Fibroblast of pulmonary artery (primary cell): ENCODE measurements around the gene MCCC2.

Experiments
- DNase-seq: peaks from one replicate; pipeline ENCODE4 v3.0.0-alpha.2; 2010; ENCODE audit warnings: low read depth
- H3K4me3 ChIP-seq: replicated peaks from 2 replicates; pipeline ENCODE4 v1.5.1; 2011; ENCODE audit warnings: low read depth, mild to moderate bottlenecking, control low read depth, low read length, moderate library complexity
- CTCF ChIP-seq: IDR thresholded peaks from 2 replicates; pipeline ENCODE4 v1.5.1; 2011; ENCODE audit warnings: mild to moderate bottlenecking, control low read depth, low read length, inconsistent platforms; ENCODE audit errors: missing control alignments

The MCCC2 gene

DNA sequence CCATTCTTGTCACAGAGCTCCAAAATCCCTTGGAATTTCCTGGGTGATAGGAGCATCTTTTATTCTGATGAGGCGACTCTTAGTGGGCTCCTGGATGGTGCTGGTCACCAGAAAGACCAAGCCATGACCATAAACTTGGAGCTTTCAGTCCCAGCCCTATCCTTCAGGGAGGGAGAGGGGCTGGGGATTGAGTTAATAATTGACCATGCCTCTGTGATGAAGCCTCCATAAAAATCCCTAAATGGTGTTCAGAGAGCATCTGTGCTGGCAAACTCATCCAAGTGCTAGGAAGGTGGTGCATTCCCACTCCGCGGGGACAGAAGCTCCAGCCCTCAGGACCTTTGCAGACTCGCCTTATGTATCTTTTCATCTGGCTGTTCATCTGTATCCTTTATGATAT lies 28.7 kb downstream of the MCCC2 start:
- no peak for TF ChIP-seq CTCF
- no peak overlapping the region for H3K4me3 ChIP-seq
- no peak for DNase-seq

GRCh38 chr5:71620630-71621029 lies 33.5 kb downstream of the MCCC2 start:
- no peak overlapping the region for H3K4me3 ChIP-seq
- no peak for TF ChIP-seq CTCF
- DNase-seq, result no peak

DNA sequence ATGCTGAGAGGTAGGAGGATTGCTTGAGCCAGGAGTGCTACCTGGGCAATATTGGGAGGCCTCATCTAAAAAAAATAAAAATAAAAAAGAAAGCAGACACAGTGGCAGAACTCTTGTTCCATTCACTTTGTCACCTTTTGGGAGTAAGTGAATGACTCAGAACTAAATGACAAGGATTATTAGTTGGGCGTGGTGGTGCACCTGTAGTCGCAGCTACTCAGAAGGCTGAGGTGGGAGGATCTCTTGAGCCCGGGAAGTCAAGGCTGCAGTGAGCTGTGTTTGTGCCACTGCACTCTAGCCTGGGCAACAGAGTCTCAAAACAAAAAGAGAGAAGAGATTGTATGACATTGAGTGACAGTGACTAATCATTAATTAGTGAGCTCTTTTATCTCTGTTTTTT lies 34.1 kb downstream of the MCCC2 start:
- TF ChIP-seq CTCF, result no peak
- no peak overlapping the region for H3K4me3 ChIP-seq
- DNase-seq, result no peak

DNA sequence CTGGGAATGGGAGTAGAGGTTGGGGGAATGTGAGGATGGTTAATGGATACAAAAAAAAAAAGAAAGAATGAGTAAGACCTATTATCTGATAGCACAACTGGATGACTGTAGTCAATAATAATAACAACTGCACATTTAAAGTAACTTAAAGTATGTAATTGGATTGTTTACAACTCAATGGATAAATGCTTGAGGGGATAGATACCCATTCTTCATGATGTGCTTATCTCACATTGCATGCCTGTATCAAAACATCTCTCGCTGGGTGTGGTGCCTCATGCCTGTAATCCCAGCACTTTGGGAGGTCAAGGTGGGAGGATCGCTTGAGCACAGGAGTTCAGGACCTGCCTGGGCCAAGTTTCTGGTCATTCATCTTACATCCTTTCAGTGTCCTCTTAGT lies 34.6 kb downstream of the MCCC2 start:
- no peak for DNase-seq
- no peak for TF ChIP-seq CTCF

GRCh38 chr5:71623221-71623794 lies 36.2 kb downstream of the MCCC2 start:
- no peak overlapping the region for H3K4me3 ChIP-seq
- DNase-seq, result no peak
- TF ChIP-seq CTCF, result no peak

More for the DNA sequence above, 34.6 kb downstream of the MCCC2 start:
- H3K4me3 ChIP-seq, result no peak overlapping the region

- no peak overlapping the region for H3K4me3 ChIP-seq
- TF ChIP-seq CTCF, result no peak
- no peak for DNase-seq
These were observed 42.8 kb downstream of the MCCC2 start for GRCh38 chr5:71629950-71630349.

DNA sequence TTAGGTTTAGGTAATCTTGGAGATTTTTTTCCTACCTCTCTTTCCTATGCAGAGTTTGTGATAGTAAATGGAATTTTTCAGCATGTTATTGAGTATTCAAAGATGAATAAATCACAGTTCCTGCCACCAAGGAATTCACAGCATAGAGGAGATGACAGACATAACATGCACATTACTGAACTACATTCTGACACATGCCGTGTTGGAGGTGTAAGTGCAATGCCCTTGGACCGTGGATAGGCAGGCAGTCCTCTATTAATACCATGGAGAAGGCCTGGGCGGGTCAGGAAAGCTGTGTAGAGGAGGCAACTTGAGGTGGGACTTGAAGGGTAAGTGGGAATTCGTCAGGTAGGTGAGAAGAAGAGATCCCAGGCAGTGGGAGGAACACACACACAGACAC lies 43.9 kb downstream of the MCCC2 start:
- TF ChIP-seq CTCF, result no peak
- H3K4me3 ChIP-seq, result no peak overlapping the region
- DNase-seq, result no peak
